GM20000 (cell line): ENCODE measurements around the gene PTK6.
A peak's percentile ranks its signal among the peaks of the same experiment; 100 is the strongest.

Experiments
- DNase-seq: peaks from one replicate; pipeline ENCODE4 v3.0.0; 2012; ENCODE audit warnings: low spot score
- CTCF ChIP-seq: IDR thresholded peaks from 2 replicates; pipeline ENCODE4 v1.5.1; 2012; ENCODE audit warnings: mild to moderate bottlenecking, control low read depth; ENCODE audit errors: extremely low read depth, missing control alignments

PTK6 gene

GRCh38 chr20:63567386-63568169 is 30.4 kb upstream of the PTK6 start:
- DNase-seq = peak; percentile 83
- no peak for TF ChIP-seq CTCF

GRCh38 chr20:63567136-63567385 is 29.9 kb upstream of the PTK6 start:
- DNase-seq = no peak
- no peak for TF ChIP-seq CTCF

GRCh38 chr20:63566395-63567135 is 29.4 kb upstream of the PTK6 start:
- DNase-seq = no peak

GRCh38 chr20:63565699-63566335 is 28.6 kb upstream of the PTK6 start:
- no peak for TF ChIP-seq CTCF
- no peak for DNase-seq

More at GRCh38 chr20:63566395-63567135, 29.4 kb upstream of the PTK6 start:
- TF ChIP-seq CTCF = no peak

GRCh38 chr20:63565021-63565698 is 28.0 kb upstream of the PTK6 start:
- no peak for TF ChIP-seq CTCF
- DNase-seq = no peak

- no peak for TF ChIP-seq CTCF
- DNase-seq = no peak
Observed at GRCh38 chr20:63564036-63564810, 27.0 kb upstream of the PTK6 start.
